Measurements from ENCODE around the gene GLYR1. TPM values are rescaled to one million over a fixed set of nuclear protein-coding genes. Genes with fewer than 3 reads are reported as not detected.

GLYR1 gene
- total and polyA plus RNA-seq, 4 donors = 36.2 to 88.1 (median 70.2) TPM

DNA sequence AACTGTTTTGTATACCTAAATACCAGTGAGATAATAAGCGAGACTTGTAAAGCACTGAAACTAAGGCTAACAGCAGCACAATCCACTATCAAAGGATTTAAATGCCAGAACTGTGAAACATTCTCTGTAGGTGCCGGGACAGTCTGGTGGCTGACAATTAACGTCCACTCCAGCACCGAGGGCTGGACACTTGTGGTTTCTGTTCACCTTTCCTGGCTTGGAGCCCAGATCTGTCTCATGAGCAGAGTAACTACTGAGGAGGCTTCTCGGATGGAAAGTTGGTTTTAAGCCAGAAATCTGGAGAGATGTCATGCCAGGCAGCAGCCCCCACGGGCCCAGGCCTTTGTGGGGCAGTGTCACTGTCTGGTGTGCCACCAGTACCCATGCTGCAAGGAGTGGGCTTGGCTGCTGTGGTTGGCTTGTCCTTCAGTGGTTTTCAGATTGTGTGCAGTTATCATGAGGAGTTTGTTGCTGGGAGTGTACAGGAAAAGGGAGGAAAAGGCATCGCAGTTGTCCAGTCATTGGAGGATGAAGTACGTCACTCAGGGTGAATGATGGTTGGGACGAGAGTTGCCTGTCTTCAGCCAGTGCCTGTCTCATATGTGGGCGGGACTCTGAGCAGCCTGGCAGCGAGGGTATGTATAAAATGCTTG, 35.7 kb upstream of the GLYR1 start:
- DNase-seq (peak; percentile 38 to 55 (median 41)), ATAC-seq (ENCODE audit: insufficient read depth, low FRiP score) (peak; percentile 21)
- Histone ChIP-seq H3K4me3 (no peak overlapping the region), H3K4me1 (ENCODE audit: control insufficient read depth in 5 of 5, insufficient read depth in 5 of 5, low read length in 5 of 5) (peaks cover 0 to 8% (median 0%) of the 10 kb centered on the region in 5 donors), H3K9me3 (ENCODE audit: control insufficient read depth in 4 of 4, insufficient read depth in 3 of 4, low read length in 3 of 4) (no peaks in the 10 kb centered on the region), H3K9ac (ENCODE audit: insufficient read depth in 1 of 2, low read length in 2 of 2) (no peak overlapping the region), H3K27ac (ENCODE audit: low read depth in 1 of 2, low read length in 1 of 2) (peak overlapping the region; percentile 26 to 27), H3K27me3 (ENCODE audit: control insufficient read depth in 3 of 3, insufficient read depth in 3 of 3, low read length in 2 of 3) (no peaks in the 10 kb centered on the region), H3K36me3 (ENCODE audit: control insufficient read depth in 4 of 4, insufficient read depth in 4 of 4, low read length in 4 of 4) (peaks cover 35 to 72% (median 45%) of the 10 kb centered on the region in 4 donors)
- 75 to 82% methylated on average over 11 of the region's 11 CpGs for WGBS, 2 donors
- no peak for TF ChIP-seq CTCF (IDR thresholded peaks at IDR 0.05; ENCODE audit: control extremely low read depth, extremely low read depth)

DNA sequence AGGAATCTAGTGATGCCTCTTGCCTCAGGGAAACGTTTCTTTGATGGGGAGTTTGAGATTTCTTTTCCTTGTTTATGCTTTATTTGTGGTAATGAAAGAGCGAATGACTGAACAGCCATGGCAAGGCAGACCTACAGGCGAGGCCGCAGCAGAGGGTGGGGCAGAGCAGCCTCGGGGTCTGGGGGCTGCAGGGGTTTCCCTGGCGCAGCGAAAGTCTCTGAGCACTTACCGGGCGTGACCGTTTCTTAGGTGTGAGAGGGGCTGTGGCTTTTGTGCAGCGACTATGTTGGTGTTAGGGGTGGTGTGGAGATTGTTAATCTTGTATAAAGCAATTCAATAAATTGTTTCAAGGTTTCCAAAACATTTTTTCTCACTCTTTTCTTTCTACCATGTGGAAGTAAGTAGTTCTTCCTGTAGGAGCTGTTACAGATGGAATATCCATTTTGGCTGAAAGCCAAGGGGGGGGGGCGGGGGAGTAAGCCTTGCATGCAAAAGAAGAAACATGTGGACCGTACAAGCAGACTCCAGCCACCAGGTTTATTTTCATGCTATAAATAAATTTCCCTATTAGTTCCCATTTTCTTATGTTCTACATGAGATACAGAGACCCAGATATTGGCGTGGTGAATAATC, 35.0 kb upstream of the GLYR1 start:
- DNase-seq = peak in 2 of 3 donors; percentile 41 to 42
- no peak for TF ChIP-seq CTCF (IDR thresholded peaks at IDR 0.05; ENCODE audit: control extremely low read depth, extremely low read depth)

GRCh38 chr16:4880006-4880580, 33.0 kb upstream of the GLYR1 start:
- H3K4me1 ChIP-seq (ENCODE audit: control insufficient read depth in 5 of 5, insufficient read depth in 5 of 5, low read length in 5 of 5) = peaks cover 0 to 8% (median 0%) of the 10 kb centered on the region in 5 donors
- no peak overlapping the region for H3K27ac ChIP-seq (ENCODE audit: low read depth in 1 of 2, low read length in 1 of 2)
- peaks cover 45 to 73% (median 55%) of the 10 kb centered on the region in 4 donors for H3K36me3 ChIP-seq (ENCODE audit: control insufficient read depth in 4 of 4, insufficient read depth in 4 of 4, low read length in 4 of 4)
- H3K27me3 ChIP-seq (ENCODE audit: control insufficient read depth in 3 of 3, insufficient read depth in 3 of 3, low read length in 2 of 3) = no peaks in the 10 kb centered on the region
- DNase-seq (no peak), ATAC-seq (ENCODE audit: insufficient read depth, low FRiP score) (no peak)
- no peak for TF ChIP-seq CTCF (IDR thresholded peaks at IDR 0.05; ENCODE audit: control extremely low read depth, extremely low read depth)
- WGBS, 2 donors = 93 to 98% methylated on average over 17 of the region's 17 CpGs
- no peaks in the 10 kb centered on the region for H3K9me3 ChIP-seq (ENCODE audit: control insufficient read depth in 4 of 4, insufficient read depth in 3 of 4, low read length in 3 of 4)
- H3K4me3 ChIP-seq = no peak overlapping the region
- H3K9ac ChIP-seq (ENCODE audit: insufficient read depth in 1 of 2, low read length in 2 of 2) = no peak overlapping the region

More for the DNA sequence above, 35.0 kb upstream of the GLYR1 start:
- WGBS, 2 donors = 80 to 85% methylated on average over 14 of the region's 14 CpGs
- H3K36me3 ChIP-seq (ENCODE audit: control insufficient read depth in 4 of 4, insufficient read depth in 4 of 4, low read length in 4 of 4) = peaks cover 41 to 74% (median 51%) of the 10 kb centered on the region in 4 donors
- H3K4me1 ChIP-seq (ENCODE audit: control insufficient read depth in 5 of 5, insufficient read depth in 5 of 5, low read length in 5 of 5) = peaks cover 0 to 8% (median 0%) of the 10 kb centered on the region in 5 donors
- H3K9ac ChIP-seq (ENCODE audit: insufficient read depth in 1 of 2, low read length in 2 of 2) = no peak overlapping the region
- H3K27me3 ChIP-seq (ENCODE audit: control insufficient read depth in 3 of 3, insufficient read depth in 3 of 3, low read length in 2 of 3) = no peaks in the 10 kb centered on the region
- no peak overlapping the region for H3K4me3 ChIP-seq
- H3K9me3 ChIP-seq (ENCODE audit: control insufficient read depth in 4 of 4, insufficient read depth in 3 of 4, low read length in 3 of 4) = no peaks in the 10 kb centered on the region
- ATAC-seq (ENCODE audit: insufficient read depth, low FRiP score) = no peak
- H3K27ac ChIP-seq (ENCODE audit: low read depth in 1 of 2, low read length in 1 of 2) = no peak overlapping the region

Measured in lung (tissue), 12 donors.